ENCODE measurements around the gene CD300A.
"Not testable (repeated sequence)": the region's sequence is repeated elsewhere in the genome, so short reads cannot be mapped to it uniquely, and the experiment has no call there.

Gene CD300A

DNA sequence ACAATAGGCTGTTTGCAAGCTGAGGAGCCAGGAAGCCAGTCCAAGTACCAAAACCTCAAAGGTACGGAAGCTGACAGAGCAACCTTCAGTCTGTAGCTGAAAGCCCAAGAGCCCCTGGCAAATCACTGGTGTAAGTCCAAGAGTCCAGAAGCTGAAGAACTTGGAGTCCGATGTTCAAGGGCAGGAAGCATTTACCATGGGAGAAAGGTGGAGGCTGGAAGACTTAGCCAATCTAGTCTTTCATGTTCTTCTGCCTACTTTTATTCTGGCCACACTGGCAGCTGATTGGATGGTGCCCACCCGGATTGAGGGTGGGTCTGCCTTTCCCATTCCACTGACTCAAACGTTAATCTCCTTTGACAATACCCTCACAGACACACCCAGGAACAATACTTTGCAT lies 49.5 kb downstream of the CD300A start:
- H3K36me3 ChIP-seq, result no peaks in the 10 kb centered on the region
- peaks cover 85% of the 10 kb centered on the region for H3K27me3 ChIP-seq (ENCODE audit: insufficient read depth, low read depth, severe bottlenecking)
- DNase-seq, result no peak
- H3K9me3 ChIP-seq (ENCODE audit: severe bottlenecking), result peaks cover 33% of the 10 kb centered on the region
- H3K4me3 ChIP-seq (ENCODE audit: low read depth, low read length), result no peak overlapping the region
- TF ChIP-seq, protein P1, sequence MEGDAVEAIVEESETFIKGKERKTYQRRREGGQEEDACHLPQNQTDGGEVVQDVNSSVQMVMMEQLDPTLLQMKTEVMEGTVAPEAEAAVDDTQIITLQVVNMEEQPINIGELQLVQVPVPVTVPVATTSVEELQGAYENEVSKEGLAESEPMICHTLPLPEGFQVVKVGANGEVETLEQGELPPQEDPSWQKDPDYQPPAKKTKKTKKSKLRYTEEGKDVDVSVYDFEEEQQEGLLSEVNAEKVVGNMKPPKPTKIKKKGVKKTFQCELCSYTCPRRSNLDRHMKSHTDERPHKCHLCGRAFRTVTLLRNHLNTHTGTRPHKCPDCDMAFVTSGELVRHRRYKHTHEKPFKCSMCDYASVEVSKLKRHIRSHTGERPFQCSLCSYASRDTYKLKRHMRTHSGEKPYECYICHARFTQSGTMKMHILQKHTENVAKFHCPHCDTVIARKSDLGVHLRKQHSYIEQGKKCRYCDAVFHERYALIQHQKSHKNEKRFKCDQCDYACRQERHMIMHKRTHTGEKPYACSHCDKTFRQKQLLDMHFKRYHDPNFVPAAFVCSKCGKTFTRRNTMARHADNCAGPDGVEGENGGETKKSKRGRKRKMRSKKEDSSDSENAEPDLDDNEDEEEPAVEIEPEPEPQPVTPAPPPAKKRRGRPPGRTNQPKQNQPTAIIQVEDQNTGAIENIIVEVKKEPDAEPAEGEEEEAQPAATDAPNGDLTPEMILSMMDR (IDR thresholded peaks at IDR 0.05; ENCODE audit: low read depth, low read length), result no peak
- no peak overlapping the region for H3K27ac ChIP-seq

DNA sequence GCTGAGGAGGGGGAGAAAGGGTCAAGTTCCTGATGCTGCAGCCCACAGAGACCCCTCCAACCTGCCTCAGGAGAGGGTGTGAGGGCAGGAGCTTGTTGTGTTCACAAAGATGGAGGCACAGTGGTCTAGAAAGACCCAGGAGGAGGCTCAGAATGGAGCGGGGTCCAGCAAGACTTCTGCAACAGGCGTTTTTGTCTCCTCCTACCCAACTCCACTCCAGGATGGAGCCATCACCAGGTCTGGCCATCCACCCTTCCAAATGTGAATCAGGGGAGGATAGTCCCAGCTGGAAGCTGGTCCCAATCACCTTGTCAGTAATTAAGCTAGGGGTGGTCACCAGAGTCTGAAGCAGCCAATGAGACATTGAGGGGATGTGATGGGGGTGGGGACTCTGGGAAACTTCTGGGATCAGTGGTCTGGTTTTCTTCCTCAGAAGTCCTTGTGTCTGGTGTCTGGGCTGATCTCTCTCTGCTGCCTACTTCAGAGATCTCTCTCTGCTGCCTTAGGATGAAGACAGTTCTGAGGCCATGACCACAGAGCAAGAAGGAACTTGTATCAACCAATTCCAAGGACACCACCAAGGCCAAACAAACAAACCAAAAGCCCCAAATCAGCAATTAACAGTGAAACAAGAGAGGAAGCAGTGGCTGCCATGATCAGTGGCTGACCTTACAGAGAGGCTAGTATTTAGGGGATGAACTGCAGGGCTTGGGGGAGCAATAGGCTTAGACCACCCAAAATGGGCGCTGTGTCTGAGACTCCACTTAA lies 50.3 kb downstream of the CD300A start:
- Histone ChIP-seq H3K4me3 (ENCODE audit: low read depth, low read length) (no peak overlapping the region), H3K27me3 (ENCODE audit: insufficient read depth, low read depth, severe bottlenecking) (peaks cover 85% of the 10 kb centered on the region), H3K9me3 (ENCODE audit: severe bottlenecking) (peaks cover 33% of the 10 kb centered on the region), H3K36me3 (no peaks in the 10 kb centered on the region), H3K27ac (no peak overlapping the region)
- no peak for DNase-seq
- TF ChIP-seq, protein P1 (IDR thresholded peaks at IDR 0.05; ENCODE audit: low read depth, low read length), result no peak

DNA sequence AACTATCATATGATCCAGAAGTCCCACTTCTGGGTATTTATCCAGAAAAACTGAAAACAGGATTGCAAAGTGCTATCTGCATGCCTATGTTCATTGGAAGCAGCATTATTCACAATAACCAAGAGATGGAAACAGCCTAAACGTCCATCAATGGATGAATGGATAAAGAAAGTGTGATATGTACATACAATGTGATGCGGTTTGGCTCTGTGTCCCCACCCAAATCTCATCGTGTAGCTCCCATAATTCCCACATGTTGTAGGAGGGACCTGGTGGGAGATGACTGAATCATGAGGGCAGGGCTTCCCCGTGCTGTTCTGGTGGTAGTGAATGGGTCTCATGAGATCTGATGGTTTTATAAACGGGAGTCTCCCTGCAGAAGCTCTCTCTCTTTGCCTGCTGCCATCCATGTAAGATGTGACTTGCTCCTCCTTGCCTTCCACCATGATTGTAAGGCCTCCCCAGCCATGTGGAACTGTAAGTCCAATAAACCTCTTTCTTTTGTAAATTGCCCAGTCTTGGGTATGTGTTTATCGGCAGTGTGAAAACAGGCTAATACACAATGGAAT lies 52.1 kb downstream of the CD300A start:
- H3K4me3 ChIP-seq (ENCODE audit: low read depth, low read length); DNase-seq; H3K27ac ChIP-seq; H3K36me3 ChIP-seq: not testable (repeated sequence)
- Histone ChIP-seq H3K9me3 (ENCODE audit: severe bottlenecking) (peaks cover 37% of the 10 kb centered on the region), H3K27me3 (ENCODE audit: insufficient read depth, low read depth, severe bottlenecking) (peaks cover 85% of the 10 kb centered on the region)

DNA sequence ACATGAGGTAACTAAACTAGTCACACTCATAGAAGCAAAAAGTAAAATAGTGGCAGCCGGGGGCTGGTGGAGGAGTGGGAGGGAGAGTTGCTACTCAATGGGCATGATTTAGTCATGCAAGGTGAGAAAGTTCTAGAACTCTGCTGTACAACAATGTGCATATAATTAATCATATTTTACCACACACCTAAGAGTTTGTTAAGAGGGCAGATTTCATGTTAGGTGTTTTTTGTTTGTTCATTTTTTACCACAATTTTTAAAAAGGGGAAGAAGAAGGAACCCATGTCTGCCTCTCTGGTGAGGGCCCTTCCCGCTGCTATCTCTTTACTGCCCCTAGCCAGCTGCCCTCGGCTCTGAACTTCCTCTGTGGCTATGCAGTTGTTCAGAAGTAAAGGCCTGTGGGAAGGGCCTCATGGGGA lies 53.6 kb downstream of the CD300A start:
- Histone ChIP-seq H3K27me3 (ENCODE audit: insufficient read depth, low read depth, severe bottlenecking) (peaks cover 98% of the 10 kb centered on the region), H3K36me3 (no peaks in the 10 kb centered on the region), H3K27ac (no peak overlapping the region), H3K9me3 (ENCODE audit: severe bottlenecking) (peaks cover 23% of the 10 kb centered on the region), H3K4me3 (ENCODE audit: low read depth, low read length) (no peak overlapping the region)
- no peak for DNase-seq
- TF ChIP-seq, protein P1 (IDR thresholded peaks at IDR 0.05; ENCODE audit: low read depth, low read length), result no peak

DNA sequence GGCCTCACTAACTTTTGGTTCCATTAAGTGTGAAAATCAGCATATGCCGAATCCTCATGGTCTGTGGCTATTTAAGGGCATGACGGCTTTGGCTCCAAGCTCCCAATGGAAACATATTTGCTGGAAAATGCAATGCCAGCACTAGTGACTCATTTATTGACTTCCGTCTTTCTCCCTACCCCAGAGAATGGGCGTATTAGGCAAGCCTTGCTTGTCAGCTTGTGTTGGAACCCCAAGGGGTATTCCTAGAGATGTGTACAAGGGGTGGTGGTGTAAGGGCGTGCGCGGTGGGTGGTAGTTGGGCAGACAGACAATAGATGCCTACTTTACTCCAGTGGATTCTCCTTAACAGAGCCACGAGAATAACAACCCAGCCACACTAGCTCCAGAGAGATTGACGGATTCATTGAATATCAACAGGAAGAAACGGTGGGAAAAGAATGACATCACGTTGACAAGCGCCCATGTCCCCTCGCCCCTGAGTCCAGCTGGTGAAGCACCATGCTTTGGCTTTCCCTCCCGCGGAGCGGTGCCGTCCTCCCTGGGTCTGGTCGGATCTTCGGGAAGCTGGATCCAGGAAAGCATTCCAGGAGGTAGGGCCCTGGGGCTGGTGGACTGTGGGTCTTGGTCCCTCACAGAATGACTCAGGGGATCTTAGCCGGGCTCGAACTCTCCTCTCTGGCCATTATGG lies 54.5 kb downstream of the CD300A start:
- no peaks in the 10 kb centered on the region for H3K36me3 ChIP-seq
- H3K27ac ChIP-seq, result no peak overlapping the region
- no peak for DNase-seq
- H3K27me3 ChIP-seq (ENCODE audit: insufficient read depth, low read depth, severe bottlenecking), result peaks cover 98% of the 10 kb centered on the region
- TF ChIP-seq, protein P1 (IDR thresholded peaks at IDR 0.05; ENCODE audit: low read depth, low read length), result no peak
- H3K9me3 ChIP-seq (ENCODE audit: severe bottlenecking), result peaks cover 24% of the 10 kb centered on the region
- no peak overlapping the region for H3K4me3 ChIP-seq (ENCODE audit: low read depth, low read length)

DNA sequence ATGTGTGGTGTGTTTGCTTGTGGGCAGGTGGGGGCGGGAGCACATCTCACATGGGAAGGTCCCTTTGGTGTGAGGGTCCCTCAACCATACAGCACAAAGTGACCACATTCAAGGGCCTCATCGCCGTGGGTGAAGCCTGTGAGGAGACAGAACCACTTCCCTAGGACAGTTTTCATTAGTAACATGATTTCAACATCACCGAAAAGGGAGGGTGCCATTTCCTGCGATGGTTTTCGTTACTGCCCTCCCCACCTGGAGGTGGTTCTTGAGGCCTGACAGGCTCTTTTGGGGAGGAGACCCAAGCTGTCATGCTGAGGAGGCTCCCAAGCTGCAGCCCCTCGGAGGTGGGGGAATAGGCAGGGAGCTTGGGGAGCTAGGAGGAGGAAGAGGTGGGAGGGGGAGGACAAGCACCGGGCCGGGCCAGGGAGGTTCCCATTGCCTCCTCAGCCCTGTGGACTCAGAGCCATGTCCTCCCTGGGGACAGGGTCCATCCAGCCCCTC lies 55.3 kb downstream of the CD300A start:
- DNase-seq, result no peak

More for the DNA sequence above, 55.3 kb downstream of the CD300A start:
- Histone ChIP-seq H3K4me3 (ENCODE audit: low read depth, low read length) (no peak overlapping the region), H3K36me3 (no peaks in the 10 kb centered on the region), H3K27me3 (ENCODE audit: insufficient read depth, low read depth, severe bottlenecking) (peaks cover 98% of the 10 kb centered on the region), H3K27ac (no peak overlapping the region), H3K9me3 (ENCODE audit: severe bottlenecking) (peaks cover 29% of the 10 kb centered on the region)
- TF ChIP-seq, protein P1 (IDR thresholded peaks at IDR 0.05; ENCODE audit: low read depth, low read length), result no peak
